NT2/D1 (cell line): Measurements from ENCODE around the gene DNAJC25.

Experiments
- DNase-seq: peaks from one replicate; pipeline ENCODE4 v3.0.0-alpha.2; 2011; ENCODE audit warnings: low read depth, low spot score
- H3K27me3 ChIP-seq: 2 replicates; pipeline ENCODE4 v1.6.0; 2011; ENCODE audit warnings: mild to moderate bottlenecking; ENCODE audit not compliant: insufficient read length, insufficient read depth
- H3K36me3 ChIP-seq: 2 replicates; pipeline ENCODE4 v1.6.1; 2011; ENCODE audit warnings: mild to moderate bottlenecking, low read length, mixed read lengths; ENCODE audit not compliant: insufficient read depth, insufficient read length
- H3K4me1 ChIP-seq: 2 replicates; pipeline ENCODE4 v1.5.1; 2011; ENCODE audit not compliant: insufficient read depth, insufficient read length
- H3K4me3 ChIP-seq: 2 replicates; pipeline ENCODE4 v1.5.1; 2011; ENCODE audit warnings: low read depth; ENCODE audit not compliant: insufficient read length
- H3K9ac ChIP-seq: 2 replicates; pipeline ENCODE4 v1.6.0; 2011; ENCODE audit warnings: low read depth; ENCODE audit not compliant: insufficient read length
- H3K9me3 ChIP-seq: 2 replicates; pipeline ENCODE4 v1.5.1; 2011; ENCODE audit warnings: mild to moderate bottlenecking, low read length; ENCODE audit not compliant: insufficient read depth
- SUZ12 ChIP-seq: IDR thresholded peaks from 2 replicates; pipeline ENCODE4 v1.6.1; 2011; ENCODE audit not compliant: insufficient read length, insufficient read depth; ENCODE audit errors: extremely low read depth
- YY1 ChIP-seq: IDR thresholded peaks from 2 replicates; pipeline ENCODE4 v1.6.1; 2011; ENCODE audit not compliant: insufficient read length, insufficient read depth
- ZNF274 ChIP-seq: IDR thresholded peaks from 2 replicates; pipeline ENCODE4 v1.6.1; 2011; ENCODE audit warnings: mild to moderate bottlenecking, low read depth, low read length

DNAJC25 gene

DNA sequence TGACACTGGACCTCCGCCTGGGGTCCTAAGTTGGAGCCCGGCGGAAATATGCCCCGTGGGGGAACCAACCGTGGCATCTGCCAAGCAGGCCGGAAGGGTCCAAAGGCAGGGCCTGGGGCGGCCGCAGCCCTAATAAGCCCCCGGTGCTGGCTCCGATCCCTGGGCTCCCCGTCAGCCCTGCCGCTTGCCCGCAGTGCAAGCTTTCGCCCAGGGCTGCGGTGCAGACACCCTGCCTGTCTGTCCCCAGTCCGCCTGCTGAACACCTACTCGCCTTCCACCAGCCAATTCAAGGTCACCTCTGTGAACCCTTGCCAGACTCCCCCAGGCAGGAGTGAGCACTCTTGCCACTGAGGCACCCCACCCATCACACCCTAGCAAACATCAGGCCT lies 31.2 kb upstream of the DNAJC25 start:
- no peak for DNase-seq
- Histone ChIP-seq H3K4me1 (no peaks in the 10 kb centered on the region), H3K9me3 (no peaks in the 10 kb centered on the region), H3K36me3 (peaks cover 21% of the 10 kb centered on the region), H3K4me3 (peak overlapping the region; percentile 74), H3K27me3 (no peaks in the 10 kb centered on the region), H3K9ac (peak overlapping the region; percentile 87)
- no peak for TF ChIP-seq ZNF274
- no peak for TF ChIP-seq YY1
- no peak for TF ChIP-seq SUZ12

DNA sequence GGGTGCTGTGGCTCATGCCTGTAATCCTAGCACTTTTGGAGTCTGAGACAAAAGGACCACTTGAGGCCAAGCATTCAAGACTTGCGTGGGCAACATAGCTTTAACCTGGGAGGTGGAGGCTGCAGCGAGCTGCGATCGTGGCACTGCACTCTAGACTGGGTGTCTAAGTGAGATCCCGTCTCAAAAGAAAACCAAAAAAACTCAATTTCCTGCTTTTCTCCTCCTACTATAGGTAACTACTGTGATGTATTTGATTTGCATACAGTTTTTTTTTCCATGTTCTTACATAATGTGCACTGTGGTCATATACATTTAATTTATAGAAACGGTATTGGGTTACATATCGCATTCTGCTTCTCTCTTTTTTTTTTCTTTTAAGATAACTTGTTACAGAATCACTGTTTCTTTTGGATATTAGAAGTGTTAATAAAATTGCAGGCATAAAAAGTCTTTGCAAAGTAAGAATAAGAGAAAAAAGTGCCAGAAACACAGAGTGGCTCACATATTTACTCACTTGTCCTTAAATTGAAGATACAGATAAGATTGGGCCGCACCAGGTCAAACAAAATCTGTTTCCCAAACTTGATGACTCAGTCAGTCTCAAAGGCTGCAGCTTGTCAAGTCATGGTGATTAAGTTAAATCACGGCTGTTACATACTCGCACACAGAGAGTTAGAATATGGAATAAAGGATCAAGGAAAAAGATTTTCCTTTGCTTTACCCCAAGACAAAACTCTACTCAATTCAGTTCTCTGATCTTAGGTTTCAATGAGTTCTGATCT lies 29.7 kb upstream of the DNAJC25 start:
- Histone ChIP-seq H3K4me1 (no peaks in the 10 kb centered on the region), H3K9ac (no peak overlapping the region), H3K27me3 (no peaks in the 10 kb centered on the region), H3K9me3 (no peaks in the 10 kb centered on the region), H3K36me3 (peaks cover 9% of the 10 kb centered on the region), H3K4me3 (no peak overlapping the region)
- DNase-seq, result no peak
- no peak for TF ChIP-seq YY1
- no peak for TF ChIP-seq SUZ12
- TF ChIP-seq ZNF274, result no peak

DNA sequence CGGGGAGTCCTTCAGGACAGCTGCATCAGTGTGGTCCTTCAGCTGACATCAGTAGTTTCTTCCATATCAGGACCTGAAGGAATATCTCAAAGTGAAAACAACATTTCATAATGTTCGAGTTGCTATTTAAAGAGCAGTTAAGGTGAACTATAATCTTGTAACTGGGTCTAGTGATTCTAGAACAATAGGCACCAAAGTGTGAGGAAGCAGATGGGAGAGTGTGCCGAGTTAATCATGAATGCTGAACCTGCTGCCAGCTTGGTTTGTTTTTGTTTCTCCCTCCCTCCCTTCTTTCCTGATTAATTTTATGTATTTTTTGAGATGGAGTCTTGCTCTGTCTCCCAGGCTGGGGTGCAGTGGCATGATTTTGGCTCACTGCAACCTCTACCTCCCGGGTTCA lies 28.1 kb upstream of the DNAJC25 start:
- Histone ChIP-seq H3K27me3 (no peaks in the 10 kb centered on the region), H3K9ac (no peak overlapping the region), H3K4me3 (no peak overlapping the region), H3K36me3 (no peaks in the 10 kb centered on the region), H3K9me3 (no peaks in the 10 kb centered on the region), H3K4me1 (no peaks in the 10 kb centered on the region)
- TF ChIP-seq ZNF274 (no peak), SUZ12 (no peak), YY1 (no peak)
- DNase-seq, result no peak

DNA sequence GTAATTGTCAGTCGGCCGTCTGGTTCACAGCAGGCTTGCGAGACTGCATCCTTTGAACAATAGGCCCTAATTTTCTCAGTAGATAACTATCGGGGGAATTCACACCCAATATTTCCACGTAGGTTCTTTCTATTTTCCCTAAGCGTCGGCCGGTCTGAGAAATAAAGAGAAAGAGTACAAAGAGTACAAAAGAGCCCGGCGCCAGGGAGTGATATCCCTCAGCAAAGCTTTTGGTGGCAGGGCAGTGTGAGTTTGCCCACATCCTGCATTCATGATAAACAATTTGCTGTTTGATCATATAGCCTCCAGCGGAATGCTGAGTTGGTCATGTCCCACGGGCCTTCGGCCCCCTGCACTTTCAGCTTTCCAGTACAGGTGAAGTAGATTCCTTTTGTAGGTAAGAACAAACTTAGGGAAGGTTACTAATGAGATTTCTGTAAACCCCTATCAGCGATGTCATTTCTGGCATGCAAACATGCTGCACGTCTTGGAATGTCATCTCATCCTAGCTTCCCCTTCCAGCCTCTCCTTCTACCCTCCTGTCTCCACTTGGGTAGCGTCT lies 27.0 kb upstream of the DNAJC25 start:
- H3K4me1 ChIP-seq, result no peaks in the 10 kb centered on the region
- H3K9me3 ChIP-seq, result no peaks in the 10 kb centered on the region
- H3K36me3 ChIP-seq, result no peaks in the 10 kb centered on the region
- H3K27me3 ChIP-seq, result no peaks in the 10 kb centered on the region
- DNase-seq, result no peak
- H3K4me3 ChIP-seq, result no peak overlapping the region
- TF ChIP-seq ZNF274, result no peak
- TF ChIP-seq SUZ12, result no peak
- TF ChIP-seq YY1, result no peak
- no peak overlapping the region for H3K9ac ChIP-seq

DNA sequence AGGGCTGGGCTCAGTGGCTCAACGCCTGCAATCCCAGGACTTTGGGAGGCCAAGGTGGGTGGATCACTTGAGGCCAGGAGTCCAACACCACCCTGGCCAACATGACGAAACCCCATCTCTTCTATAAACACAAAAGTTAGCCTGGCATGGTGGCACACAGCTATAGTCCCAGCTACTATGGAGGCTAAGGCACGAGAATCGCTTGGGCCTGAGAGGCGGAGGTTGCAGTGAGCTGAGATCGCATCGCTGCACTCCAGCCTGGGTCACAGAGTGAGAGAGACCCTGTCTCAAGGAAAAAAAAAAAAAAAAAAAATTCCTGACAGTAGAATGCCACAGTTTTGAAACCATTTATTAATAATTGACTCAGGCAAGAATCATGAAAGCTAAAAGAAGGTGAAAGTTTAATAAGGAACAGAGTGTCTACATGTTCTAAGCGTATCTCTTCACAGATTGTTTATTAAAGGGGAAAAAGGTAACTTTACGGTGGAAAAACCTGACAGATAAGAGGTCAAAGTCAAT lies 26.0 kb upstream of the DNAJC25 start:
- no peaks in the 10 kb centered on the region for H3K27me3 ChIP-seq
- TF ChIP-seq ZNF274, result no peak
- H3K9ac ChIP-seq, result no peak overlapping the region
- H3K4me3 ChIP-seq, result no peak overlapping the region
- H3K36me3 ChIP-seq, result no peaks in the 10 kb centered on the region
- no peak for DNase-seq
- no peaks in the 10 kb centered on the region for H3K4me1 ChIP-seq
- H3K9me3 ChIP-seq, result no peaks in the 10 kb centered on the region

DNA sequence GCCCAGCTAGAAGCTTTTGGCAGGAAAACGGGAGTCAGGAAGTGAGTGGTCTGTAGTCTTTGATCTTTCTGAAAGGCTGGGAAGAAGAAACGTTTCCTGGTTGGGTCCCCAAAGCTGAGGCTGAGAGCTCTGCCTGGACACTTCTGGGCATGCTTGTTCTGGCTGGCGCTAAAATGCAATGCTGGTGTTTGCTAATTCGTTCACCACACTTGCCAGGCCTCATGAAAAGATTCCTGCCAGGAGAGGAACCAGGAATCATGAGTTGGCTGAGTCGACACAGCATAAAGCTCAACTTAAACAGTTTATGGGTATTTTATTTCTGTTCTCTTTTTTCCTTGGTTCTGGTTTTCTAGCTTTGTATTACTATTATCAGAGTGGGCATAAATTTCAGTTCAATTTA lies 21.0 kb upstream of the DNAJC25 start:
- TF ChIP-seq SUZ12 (no peak), YY1 (no peak), ZNF274 (no peak)
- Histone ChIP-seq H3K4me1 (no peaks in the 10 kb centered on the region), H3K4me3 (no peak overlapping the region), H3K9me3 (no peaks in the 10 kb centered on the region), H3K9ac (no peak overlapping the region), H3K36me3 (no peaks in the 10 kb centered on the region), H3K27me3 (no peaks in the 10 kb centered on the region)
- DNase-seq, result no peak

DNA sequence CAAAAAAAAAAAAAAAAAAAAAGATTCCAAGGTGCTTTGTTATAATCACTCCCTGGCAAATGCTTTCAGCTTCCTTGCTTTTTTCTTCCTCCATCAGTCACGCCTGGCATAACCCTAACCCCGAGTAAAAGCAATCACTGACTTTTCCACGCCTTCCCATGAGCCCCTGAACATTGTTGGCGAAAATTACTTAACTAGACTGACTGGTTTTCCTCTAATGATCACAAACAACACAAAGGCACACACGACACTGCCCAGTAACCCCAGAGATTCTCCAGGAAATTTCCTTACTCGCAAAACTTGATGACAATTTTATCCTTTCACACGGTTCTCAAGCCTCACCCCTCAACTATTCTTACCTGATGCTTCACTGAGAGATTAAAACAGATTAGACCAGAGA lies 20.3 kb upstream of the DNAJC25 start:
- no peak for DNase-seq
- H3K27me3 ChIP-seq, result no peaks in the 10 kb centered on the region
- H3K4me1 ChIP-seq, result no peaks in the 10 kb centered on the region
- H3K9ac ChIP-seq, result no peak overlapping the region
- no peaks in the 10 kb centered on the region for H3K36me3 ChIP-seq
- no peak overlapping the region for H3K4me3 ChIP-seq
- TF ChIP-seq YY1 (no peak), ZNF274 (no peak), SUZ12 (no peak)
- no peaks in the 10 kb centered on the region for H3K9me3 ChIP-seq
